Liver (tissue), 3 donors: ENCODE results near the gene SLIT3.
"Not testable (repeated sequence)": the region's sequence is repeated elsewhere in the genome, so short reads cannot be mapped to it uniquely, and the experiment has no call there.

Experiments used
- ATF3 ChIP-seq: IDR thresholded peaks from 2 replicates; pipeline ENCODE4 v1.6.1; 2016; ENCODE audit warnings: antibody characterized with exemption
- CTCF ChIP-seq: fragments of 150-350 bp; IDR thresholded peaks from 2 replicates; pipeline ENCODE4 v1.5.1; 2017; ENCODE audit warnings: improper control_type of control experiment, low read depth, low read length; ENCODE audit not compliant: missing input control
- EGR1 ChIP-seq, 2 donors: IDR thresholded peaks; 2 replicates each; pipeline ENCODE4 v1.6.1; 2016 to 2018; ENCODE audit warnings: antibody characterized with exemption in 2 of 2, low read depth in 2 of 2
- FOXA1 ChIP-seq: IDR thresholded peaks from 2 replicates; pipeline ENCODE4 v1.6.1; 2016; ENCODE audit warnings: antibody characterized with exemption
- FOXA2 ChIP-seq: IDR thresholded peaks from 2 replicates; pipeline ENCODE4 v1.6.1; 2016; ENCODE audit warnings: antibody characterized with exemption
- GABPA ChIP-seq, 2 donors: IDR thresholded peaks in 1 of 2; conservative IDR thresholded peaks in 1 of 2; 2 replicates each; pipeline ENCODE4 v1.6.1; 2016; ENCODE audit warnings: antibody characterized with exemption in 2 of 2, mild to moderate bottlenecking in 1 of 2, moderate library complexity in 1 of 2
- JUND ChIP-seq, 2 donors: IDR thresholded peaks; 2 replicates each; pipeline ENCODE4 v1.6.1; 2016; ENCODE audit warnings: antibody characterized with exemption in 2 of 2
- MAX ChIP-seq: IDR thresholded peaks from 2 replicates; pipeline ENCODE4 v1.6.1; 2016; ENCODE audit warnings: antibody characterized with exemption
- RXRA ChIP-seq, 2 donors: IDR thresholded peaks; 2 replicates each; pipeline ENCODE4 v1.6.1; 2017 to 2018; ENCODE audit warnings: antibody characterized with exemption in 2 of 2, mild to moderate bottlenecking in 1 of 2
- SP1 ChIP-seq: IDR thresholded peaks from 2 replicates; pipeline ENCODE4 v1.6.1; 2018; ENCODE audit warnings: antibody characterized with exemption, mild to moderate bottlenecking
- TAF1 ChIP-seq: conservative IDR thresholded peaks from 2 replicates; pipeline ENCODE4 v1.6.1; 2016; ENCODE audit warnings: antibody characterized with exemption, mild to moderate bottlenecking
- YY1 ChIP-seq: IDR thresholded peaks from 2 replicates; pipeline ENCODE4 v1.6.1; 2016; ENCODE audit warnings: antibody characterized with exemption, mild to moderate bottlenecking
- ZBTB33 ChIP-seq: IDR thresholded peaks from 2 replicates; pipeline ENCODE4 v1.6.1; 2016; ENCODE audit warnings: antibody characterized with exemption
- TF ChIP-seq, protein P1 (sequence below): IDR thresholded peaks from 2 replicates; pipeline ENCODE4 v1.6.1; 2016; ENCODE audit warnings: antibody characterized with exemption, mild to moderate bottlenecking
- donor health status: healthy.
- donor health status: healthy.

DNA sequence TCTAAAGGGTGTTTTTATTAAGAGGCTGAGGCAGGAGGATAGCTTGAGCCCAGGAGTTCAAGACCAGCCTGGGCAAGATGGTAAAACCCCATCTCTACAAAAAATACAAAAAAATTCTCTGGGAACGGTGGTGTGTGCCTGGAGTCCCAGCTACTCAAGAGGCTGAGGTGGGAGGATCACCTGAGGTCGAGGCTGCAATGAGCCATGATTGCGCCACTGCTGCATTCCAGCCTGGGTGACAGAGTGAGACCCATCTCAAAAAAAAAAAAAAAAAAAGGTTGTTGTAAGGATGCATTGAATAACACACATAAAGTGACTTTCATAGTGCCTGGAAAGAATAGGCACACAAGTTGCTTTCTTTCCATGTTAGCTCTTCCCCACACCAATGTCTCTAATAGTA is 662.1 kb downstream of the SLIT3 start:
- TF ChIP-seq CTCF; FOXA1; TAF1; EGR1 (IDR thresholded peaks at IDR 0.05; ENCODE audit: low read depth in 2 of 2); MAX; ATF3; SP1; ZBTB33; FOXA2; RXRA (IDR thresholded peaks at IDR 0.05); JUND (IDR thresholded peaks at IDR 0.05); GABPA (IDR thresholded peaks at IDR 0.05 in 1 of 2, conservative IDR thresholded peaks at IDR 0.05 in 1 of 2); YY1: not testable (repeated sequence)
- TF ChIP-seq, protein P1, sequence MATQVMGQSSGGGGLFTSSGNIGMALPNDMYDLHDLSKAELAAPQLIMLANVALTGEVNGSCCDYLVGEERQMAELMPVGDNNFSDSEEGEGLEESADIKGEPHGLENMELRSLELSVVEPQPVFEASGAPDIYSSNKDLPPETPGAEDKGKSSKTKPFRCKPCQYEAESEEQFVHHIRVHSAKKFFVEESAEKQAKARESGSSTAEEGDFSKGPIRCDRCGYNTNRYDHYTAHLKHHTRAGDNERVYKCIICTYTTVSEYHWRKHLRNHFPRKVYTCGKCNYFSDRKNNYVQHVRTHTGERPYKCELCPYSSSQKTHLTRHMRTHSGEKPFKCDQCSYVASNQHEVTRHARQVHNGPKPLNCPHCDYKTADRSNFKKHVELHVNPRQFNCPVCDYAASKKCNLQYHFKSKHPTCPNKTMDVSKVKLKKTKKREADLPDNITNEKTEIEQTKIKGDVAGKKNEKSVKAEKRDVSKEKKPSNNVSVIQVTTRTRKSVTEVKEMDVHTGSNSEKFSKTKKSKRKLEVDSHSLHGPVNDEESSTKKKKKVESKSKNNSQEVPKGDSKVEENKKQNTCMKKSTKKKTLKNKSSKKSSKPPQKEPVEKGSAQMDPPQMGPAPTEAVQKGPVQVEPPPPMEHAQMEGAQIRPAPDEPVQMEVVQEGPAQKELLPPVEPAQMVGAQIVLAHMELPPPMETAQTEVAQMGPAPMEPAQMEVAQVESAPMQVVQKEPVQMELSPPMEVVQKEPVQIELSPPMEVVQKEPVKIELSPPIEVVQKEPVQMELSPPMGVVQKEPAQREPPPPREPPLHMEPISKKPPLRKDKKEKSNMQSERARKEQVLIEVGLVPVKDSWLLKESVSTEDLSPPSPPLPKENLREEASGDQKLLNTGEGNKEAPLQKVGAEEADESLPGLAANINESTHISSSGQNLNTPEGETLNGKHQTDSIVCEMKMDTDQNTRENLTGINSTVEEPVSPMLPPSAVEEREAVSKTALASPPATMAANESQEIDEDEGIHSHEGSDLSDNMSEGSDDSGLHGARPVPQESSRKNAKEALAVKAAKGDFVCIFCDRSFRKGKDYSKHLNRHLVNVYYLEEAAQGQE, result not testable (repeated sequence)
